GM18526 (cell line): ENCODE measurements around the gene ZDHHC11.

Source experiments
- POLR2A ChIP-seq: IDR thresholded peaks from 3 replicates; pipeline ENCODE4 v1.6.1; 2011; ENCODE audit not compliant: insufficient read length; ENCODE audit errors: extremely low read depth

The ZDHHC11 gene

DNA sequence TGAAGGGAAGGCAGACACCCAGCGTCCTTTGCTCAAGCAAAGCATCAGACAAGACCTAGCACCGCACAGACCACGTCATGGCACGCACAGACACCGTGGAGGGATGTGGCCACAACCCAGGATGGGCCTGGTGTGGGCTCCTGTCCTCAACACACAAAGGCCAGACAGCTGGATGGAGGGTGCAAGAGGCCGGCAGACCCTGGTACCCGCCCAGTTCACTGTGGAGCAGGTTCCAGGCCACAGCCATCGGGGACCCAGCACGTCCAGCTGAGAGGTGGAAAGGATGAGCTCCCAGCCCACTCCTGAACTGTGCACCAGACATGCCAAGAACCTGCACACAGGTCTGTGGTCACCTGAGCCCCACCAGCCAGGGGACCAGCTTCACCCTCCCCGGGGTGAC lies 15.0 kb upstream of the ZDHHC11 start:
- no peak for TF ChIP-seq POLR2A

DNA sequence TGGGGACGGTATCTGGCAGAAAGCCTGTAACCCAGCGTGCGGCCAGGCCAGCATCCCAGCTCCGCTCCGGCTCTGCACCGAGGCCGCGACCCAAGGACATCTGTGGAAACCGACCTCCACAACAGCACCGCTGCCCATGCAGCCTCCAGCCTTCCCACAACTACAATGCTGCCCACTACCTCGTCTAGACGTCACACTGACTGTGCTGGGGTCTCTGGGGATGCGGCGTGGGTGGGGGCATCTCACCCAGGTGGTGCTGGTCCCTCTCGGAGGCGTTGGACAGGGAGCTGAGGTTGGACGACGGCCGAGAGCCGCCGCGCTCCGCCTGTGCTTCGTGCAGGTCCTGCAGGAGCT lies 14.4 kb upstream of the ZDHHC11 start:
- TF ChIP-seq POLR2A: no peak

DNA sequence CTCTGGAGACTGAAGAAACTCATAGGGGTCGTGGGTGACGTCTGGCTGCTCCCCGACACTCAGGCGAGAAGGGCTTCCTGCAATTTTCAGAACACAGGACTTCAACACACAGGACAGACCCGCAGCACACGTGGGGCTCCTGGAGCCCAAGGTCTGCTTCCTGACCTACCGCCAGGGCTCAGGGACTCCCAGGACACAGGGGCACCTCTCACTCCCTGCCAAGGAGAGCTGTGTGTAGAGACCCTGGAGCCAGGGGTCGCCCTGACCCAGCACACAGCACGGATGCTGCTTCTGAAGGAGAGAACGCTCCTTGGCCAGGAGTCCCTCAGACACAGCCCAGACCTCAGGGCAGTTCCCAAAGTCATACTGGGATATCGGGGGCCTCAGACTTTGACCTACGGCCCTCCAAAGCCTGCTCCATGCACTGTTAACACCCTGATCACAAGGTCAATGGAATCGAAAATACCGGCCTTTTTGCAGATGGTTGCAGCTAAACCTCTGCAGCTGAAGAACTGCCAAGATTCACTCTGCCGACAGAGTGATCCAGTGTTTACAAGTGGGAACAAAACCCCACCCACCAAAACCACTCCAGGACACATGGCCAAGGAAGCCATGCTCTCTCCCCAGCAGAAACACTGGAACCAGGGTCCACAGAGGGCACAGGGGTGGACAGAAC lies 13.8 kb upstream of the ZDHHC11 start:
- no peak for TF ChIP-seq POLR2A

DNA sequence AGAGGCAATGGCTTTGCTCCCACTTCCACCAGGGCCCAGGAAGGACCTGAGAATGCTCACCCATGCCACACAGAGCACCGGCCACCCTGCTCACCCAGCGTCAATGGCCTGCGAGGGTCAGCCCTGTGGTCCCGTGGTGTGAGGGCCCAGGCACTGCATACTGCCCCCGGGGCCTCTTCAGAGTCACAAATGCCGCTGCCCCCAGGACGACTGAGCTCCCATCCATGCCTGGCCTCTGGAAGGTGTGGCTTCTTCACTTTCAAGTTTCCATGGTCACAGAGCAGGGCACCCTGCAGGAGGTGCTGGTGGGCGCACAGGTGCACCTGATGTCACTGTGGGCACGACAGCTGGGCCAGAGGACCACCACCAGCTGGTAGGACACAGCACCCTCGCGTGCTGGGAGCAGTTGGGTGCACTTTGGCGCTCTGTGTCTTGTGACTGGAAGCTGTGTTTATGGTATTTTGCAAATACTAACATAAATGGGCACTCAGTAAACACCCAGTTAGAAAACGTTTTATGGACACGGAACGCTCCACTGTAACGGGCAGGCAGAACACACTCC lies 12.5 kb upstream of the ZDHHC11 start:
- TF ChIP-seq POLR2A: no peak

DNA sequence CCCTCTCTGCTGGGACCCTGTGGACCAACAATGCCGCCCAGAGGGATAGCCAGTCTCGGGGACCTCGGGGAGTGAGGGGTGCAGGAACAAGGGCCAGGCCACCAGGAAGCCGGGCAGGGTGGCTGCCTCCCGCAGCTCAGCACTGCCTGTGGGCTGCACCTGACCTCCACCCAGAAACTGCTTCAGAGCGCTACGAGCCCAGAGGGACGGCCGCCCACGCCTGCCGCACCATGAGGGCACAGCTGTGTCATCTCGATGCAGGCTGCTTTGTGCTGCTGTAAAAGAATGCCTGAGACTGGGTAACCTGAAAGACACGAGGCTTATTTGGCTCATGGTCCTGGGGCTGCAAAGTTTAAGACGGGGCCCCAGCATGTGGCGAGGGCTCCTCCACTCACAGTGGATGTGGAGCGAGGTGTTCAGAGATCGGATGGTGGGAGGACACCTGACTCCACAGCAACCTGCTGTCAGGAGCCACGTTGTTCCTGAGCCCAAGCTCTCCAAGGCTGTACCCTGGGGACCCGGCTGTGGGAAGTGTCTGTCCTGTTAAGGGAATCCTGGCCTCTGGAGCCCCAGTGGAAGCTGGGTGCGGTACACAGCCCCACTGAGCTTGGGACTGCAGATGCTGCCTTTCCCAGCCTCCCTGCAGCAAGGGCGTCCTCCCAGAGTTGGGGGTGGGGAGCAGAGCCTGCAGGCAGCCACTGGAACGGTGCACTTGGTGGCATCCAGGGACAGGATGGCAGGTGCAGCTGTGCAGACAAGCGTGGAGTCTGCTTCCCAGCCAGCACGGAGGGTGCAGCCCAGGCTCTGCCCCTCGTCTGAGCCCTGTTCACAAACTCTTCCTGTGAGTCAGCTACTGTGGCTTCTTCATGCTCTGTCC lies 11.8 kb upstream of the ZDHHC11 start:
- no peak for TF ChIP-seq POLR2A

DNA sequence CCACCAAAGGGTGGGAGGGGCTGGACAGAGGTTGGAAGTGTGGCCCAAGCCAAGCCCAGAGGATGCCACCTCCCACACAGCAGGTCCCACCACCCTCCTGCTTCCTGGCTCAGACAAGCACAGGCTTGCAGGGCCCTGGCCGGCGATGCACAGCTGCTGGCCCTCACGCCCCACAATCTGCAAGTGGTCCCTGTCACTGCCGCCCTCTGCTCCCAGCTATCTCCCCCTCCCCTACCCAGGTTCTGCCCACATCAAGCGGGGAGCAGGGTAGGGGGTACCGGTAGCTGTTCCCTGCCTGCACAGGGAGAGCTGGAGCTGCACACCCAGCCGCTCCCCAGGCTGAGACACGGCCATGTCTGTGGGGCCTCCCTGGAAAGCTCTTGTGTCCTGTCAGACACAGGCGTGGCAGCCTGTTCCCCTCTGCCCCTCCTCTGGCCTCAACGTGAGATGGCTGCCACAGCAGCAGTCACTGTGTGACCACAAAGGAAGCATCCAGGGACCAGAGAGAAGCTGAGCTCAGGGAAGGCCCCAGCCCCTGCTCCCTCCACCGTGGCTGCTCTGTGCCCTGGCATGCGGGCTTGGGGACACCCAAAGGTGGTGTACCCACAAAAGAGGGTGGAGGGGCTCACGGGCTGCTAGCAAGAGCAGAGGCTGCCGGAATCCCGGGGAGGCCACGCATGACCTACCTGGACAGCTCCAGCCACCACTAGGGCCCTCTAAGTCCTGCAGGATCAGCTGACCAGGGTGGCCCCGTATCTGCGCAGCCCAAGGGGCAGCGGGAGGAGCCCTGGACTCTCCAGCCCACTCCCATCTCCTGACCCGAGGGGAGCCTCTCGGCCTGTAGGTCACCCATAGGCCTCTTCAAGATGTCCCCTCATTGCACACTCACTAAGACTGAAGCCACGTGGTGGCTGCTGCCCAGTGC lies 10.9 kb upstream of the ZDHHC11 start:
- TF ChIP-seq POLR2A: no peak

DNA sequence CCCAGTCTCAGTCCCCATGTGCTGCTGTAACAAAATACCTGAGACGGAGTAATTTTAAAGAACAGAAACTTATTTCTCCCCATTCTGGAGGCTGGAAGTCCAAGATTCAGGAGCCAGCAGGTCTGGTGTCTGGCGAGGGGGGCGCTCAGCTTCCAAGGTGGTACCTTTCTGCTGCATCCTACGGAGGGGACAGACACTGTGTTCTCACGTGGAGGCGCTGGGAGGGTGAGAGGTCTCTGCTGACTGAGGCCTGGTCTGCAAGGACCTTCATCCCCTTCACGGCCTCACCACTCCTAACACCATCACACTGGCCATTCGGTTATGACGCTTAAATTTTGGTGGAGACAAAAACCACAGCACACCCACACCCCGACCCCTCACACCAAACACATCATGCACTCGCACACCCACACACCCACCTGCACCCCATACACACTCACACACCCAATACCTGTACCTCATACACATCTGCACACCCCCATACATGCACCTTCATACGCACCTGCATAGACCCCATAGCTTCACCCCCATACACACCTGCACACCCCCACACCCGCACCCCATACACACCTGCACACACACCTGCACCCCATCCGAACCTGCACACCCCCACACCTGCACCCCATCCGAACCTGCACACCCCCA lies 9.8 kb upstream of the ZDHHC11 start:
- no peak for TF ChIP-seq POLR2A

DNA sequence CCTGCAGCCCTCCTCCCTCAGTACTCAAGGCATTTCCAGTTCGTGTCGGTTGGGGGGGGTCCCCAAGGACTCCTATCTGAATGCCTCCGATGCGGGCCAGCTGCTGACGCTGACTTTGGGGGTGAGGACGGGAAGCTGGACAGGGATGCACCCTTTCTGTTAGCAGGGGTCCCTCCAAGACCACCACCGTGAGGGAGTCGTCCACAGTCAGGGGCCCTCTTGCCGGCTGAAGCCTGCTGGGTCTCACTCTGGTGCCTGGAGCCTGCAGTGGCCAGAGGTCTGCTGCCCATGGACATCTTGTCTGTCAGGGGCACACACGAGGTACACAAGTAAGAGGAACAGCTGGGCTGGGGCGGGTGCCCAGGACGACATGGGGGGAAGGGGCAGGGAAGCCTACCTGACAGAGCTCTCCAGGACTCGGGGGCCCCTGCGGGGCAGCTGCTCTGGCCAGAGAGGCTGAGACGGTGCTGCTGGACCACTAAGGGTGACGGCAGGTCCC lies 9.1 kb upstream of the ZDHHC11 start:
- TF ChIP-seq POLR2A: no peak

DNA sequence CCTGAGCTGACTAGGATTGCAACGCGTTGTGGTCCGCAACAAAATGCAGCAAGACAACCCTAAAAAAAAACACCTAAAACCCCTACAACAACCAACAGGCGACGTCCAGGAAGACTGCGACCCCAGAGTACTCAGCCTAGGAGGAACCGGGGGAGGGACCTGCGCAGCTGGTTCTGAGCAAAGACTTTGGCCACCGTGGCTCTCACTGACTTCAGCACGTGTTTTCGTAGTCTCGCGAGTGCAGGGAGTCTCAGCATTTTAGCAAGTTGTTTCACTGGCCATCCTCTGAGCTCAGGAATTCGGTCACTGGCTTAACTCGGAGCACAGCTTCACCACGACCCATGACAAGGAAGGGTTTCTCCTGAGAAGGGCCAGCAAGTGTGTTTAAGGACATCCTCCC lies 8.6 kb upstream of the ZDHHC11 start:
- TF ChIP-seq POLR2A: no peak

DNA sequence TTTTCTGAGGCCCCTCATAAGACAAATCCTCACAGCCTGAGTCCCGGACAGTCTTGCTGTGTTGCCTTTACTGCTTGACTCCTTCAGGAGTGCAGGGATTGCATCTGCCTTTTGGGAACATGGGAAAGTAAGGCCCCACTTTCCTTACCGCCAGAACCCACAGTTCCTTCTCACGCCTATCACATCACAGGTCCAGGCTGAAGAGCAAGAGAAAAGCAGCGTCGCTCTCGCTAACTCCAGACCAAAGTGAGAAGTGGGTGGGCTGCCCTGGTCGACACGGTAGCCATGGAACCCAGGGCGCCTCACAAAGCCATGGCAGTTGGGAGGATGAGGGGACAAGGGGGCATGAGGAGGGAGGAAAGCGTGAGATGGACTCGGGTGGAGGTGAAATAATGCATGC lies 7.9 kb upstream of the ZDHHC11 start:
- no peak for TF ChIP-seq POLR2A

DNA sequence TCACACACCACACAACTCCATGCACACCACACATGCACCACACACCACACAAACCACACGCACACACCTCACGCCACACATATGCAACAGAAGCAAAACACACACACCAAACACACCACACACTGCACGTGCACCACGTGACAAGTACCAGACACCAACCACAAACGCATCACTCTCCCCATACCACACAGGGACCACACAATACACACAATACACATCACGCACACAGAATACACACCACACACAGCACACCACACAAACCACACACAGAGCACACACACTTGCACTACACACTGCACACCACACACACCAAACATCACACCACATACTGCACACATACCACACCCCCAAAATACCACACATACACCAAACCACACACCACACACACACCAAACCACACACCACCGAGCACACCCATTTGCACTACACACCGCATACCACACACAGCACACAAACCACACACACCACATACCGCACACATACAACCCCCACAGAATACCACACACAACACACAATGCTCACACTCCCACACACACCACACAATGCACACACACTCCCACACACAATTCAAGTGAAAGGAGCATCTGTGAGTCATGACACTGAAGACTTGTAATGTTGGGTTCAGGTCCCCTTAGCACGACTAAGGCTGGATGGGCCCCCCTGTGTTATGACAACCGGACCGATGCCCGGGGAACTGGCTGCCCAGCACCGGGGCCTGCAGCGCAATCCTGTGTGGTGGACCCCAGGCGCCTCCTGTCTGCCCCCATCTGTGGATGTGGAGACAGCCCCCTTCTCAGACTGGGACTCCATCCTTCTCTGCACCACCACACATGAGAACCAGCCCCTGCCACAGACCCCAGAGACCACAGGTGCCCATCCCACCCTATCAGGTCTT lies 6.0 kb upstream of the ZDHHC11 start:
- TF ChIP-seq POLR2A: no peak

DNA sequence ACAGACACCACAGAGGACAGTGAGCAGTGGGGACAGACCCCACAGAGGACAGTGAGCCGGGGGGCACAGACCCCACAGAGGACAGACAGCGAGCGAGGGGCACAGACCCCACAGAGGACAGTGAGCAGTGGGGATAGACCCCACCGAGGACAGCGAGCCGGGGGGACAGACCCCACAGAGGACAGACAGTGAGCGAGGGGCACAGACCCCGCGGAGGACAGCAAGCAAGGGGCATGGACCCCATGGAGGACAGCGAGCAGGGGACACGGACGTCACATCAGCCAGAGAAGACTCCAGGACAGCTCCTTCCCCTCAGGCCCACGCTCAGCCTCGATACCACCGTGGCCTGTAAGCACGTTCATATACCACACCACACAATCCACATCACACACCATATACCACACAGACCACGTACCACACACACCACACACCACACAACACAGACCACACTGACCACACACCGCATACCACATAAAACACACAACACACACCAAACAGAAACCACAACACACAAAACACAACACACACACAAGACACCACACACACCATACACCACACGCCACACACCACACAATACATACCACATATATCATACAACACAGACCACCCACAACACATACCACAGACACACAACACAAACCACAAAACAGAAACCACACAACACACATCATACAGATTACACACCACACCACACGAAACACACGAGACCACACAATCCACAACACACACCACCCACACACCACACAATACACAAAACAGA lies 5.2 kb upstream of the ZDHHC11 start:
- TF ChIP-seq POLR2A: no peak
